Measurements from ENCODE around the gene IL1A. TPM values are rescaled to one million over a fixed set of nuclear protein-coding genes. Genes with fewer than 3 reads are reported as not detected.

IL1A gene
- total RNA-seq, 1 experiment from 2014 or later: 0.42 TPM

- no peak for TF ChIP-seq JUN (CRISPR knock-in tag; IDR thresholded peaks at IDR 0.05)
- no peak for TF ChIP-seq CREB1 (CRISPR knock-in tag; IDR thresholded peaks at IDR 0.05)
Observed at GRCh38 chr2:112728029-112728362, 56.3 kb downstream of the IL1A start (continued).

GRCh38 chr2:112727276-112728028 lies 56.8 kb downstream of the IL1A start:
- no peaks in the 10 kb centered on the region for H3K36me3 Mint-ChIP-seq
- no peak for DNase-seq (ENCODE audit: low spot score)
- H3K9me3 Mint-ChIP-seq: no peaks in the 10 kb centered on the region
- TF ChIP-seq ERG (CRISPR knock-in tag; IDR thresholded peaks at IDR 0.05) (no peak), MXD4 (CRISPR knock-in tag; IDR thresholded peaks at IDR 0.05; ENCODE audit: borderline replicate concordance) (no peak), JUN (CRISPR knock-in tag; IDR thresholded peaks at IDR 0.05) (no peak), FOXJ3 (CRISPR knock-in tag; IDR thresholded peaks at IDR 0.05; ENCODE audit: borderline replicate concordance) (no peak), FOXK1 (CRISPR knock-in tag; IDR thresholded peaks at IDR 0.05) (no peak), ZNF512 (CRISPR knock-in tag; IDR thresholded peaks at IDR 0.05; ENCODE audit: borderline replicate concordance) (no peak), TCF7 (CRISPR knock-in tag; IDR thresholded peaks at IDR 0.05; ENCODE audit: low read depth) (no peak), ZNF671 (CRISPR knock-in tag; IDR thresholded peaks at IDR 0.05) (no peak), AR (CRISPR knock-in tag; IDR thresholded peaks at IDR 0.05) (no peak), SP1 (CRISPR knock-in tag; conservative IDR thresholded peaks at IDR 0.05) (no peak), ZNF138 (CRISPR knock-in tag; conservative IDR thresholded peaks at IDR 0.05) (no peak), MAX (CRISPR knock-in tag; IDR thresholded peaks at IDR 0.05) (no peak), ZNF263 (CRISPR knock-in tag; IDR thresholded peaks at IDR 0.05; ENCODE audit: low read depth) (no peak)
- no peaks in the 10 kb centered on the region for H3K27me3 Mint-ChIP-seq (ENCODE audit: low read depth)
- H3K27ac Mint-ChIP-seq: no peak overlapping the region
- ATAC-seq: no peak
- no peak overlapping the region for H3K4me3 Mint-ChIP-seq
- CTCF ChIA-PET: interaction anchor here (0.9 to 8.7 kb wide), 24 partner anchors 11 to 232 kb away, joined by 3 to 143 read pairs (median 6); partner anchors contain the start of genes CHCHD5 and SLC20A1
- POLR2A ChIA-PET: no interaction called here
- peaks cover 8% of the 10 kb centered on the region; the same call in 1 of the 2 replicates for H3K4me1 Mint-ChIP-seq

GRCh38 chr2:112726487-112727190 lies 57.7 kb downstream of the IL1A start:
- H3K27ac Mint-ChIP-seq: no peak overlapping the region
- peak; percentile 95 for DNase-seq (ENCODE audit: low spot score)
- peaks cover 8% of the 10 kb centered on the region; the same call in 1 of the 2 replicates for H3K4me1 Mint-ChIP-seq
- CTCF ChIA-PET: interaction anchor here (0.7 to 8.7 kb wide), 33 partner anchors 12 to 233 kb away, joined by 3 to 143 read pairs (median 5); partner anchors contain the start of genes CHCHD5 and SLC20A1
- H3K4me3 Mint-ChIP-seq: no peak overlapping the region
- POLR2A ChIA-PET: no interaction called here
- no peaks in the 10 kb centered on the region for H3K27me3 Mint-ChIP-seq (ENCODE audit: low read depth)
- no peaks in the 10 kb centered on the region for H3K36me3 Mint-ChIP-seq
- peak; percentile 93 for ATAC-seq
- no peaks in the 10 kb centered on the region for H3K9me3 Mint-ChIP-seq
- 0 out of 2 replicates have a peak, but pooled peaks have one; percentile 24 for TF ChIP-seq GABPB1 (CRISPR knock-in tag; IDR thresholded peaks at IDR 0.05)
- no peak for TF ChIP-seq MYBL2 (CRISPR knock-in tag; IDR thresholded peaks at IDR 0.05)
- no peak for TF ChIP-seq TEAD4 (CRISPR knock-in tag; IDR thresholded peaks at IDR 0.05)
- TF ChIP-seq SP1 (CRISPR knock-in tag; conservative IDR thresholded peaks at IDR 0.05): peak; percentile 56; the same call in 1 of the 2 replicates
- TF ChIP-seq CTCF (IDR thresholded peaks at IDR 0.05): peak; percentile 87
- no peak for TF ChIP-seq AFF4 (CRISPR knock-in tag; IDR thresholded peaks at IDR 0.05; ENCODE audit: borderline replicate concordance)
- 0 out of 2 replicates have a peak, but pooled peaks have one; percentile 33 for TF ChIP-seq FOXP1 (CRISPR knock-in tag; IDR thresholded peaks at IDR 0.05; ENCODE audit: borderline replicate concordance)
- TF ChIP-seq FOXK1 (CRISPR knock-in tag; IDR thresholded peaks at IDR 0.05): no peak

Measured in WTC11 (cell line).